NCI-H1694 (cell line): ENCODE data around the gene HSCB.
A peak's percentile ranks its signal among the peaks of the same experiment; 100 is the strongest.
"Not testable (repeated sequence)": the region's sequence is repeated elsewhere in the genome, so short reads cannot be mapped to it uniquely, and the experiment has no call there.

Experiments used
- DNase-seq: peaks from one replicate; lab custom pipeline; 2025; lab: John Stamatoyannopoulos, UW

Gene HSCB

GRCh38 chr22:28741785-28742561 lies at the start of gene HSCB, which contains the start of gene CHEK2:
Gene HSCB, plus strand, starts transcription at chr22:28742039. Its CDS starts 57 bp downstream, at chr22:28742096.
Gene CHEK2, minus strand, starts transcription at chr22:28741820. Its CDS starts 7,099 bp downstream, at chr22:28734721.
- peak; percentile 97 for DNase-seq

GRCh38 chr22:28693041-28693760 lies 48.6 kb upstream of the HSCB start:
- DNase-seq = not testable (repeated sequence)

- no peak for DNase-seq
These were observed 38.9 kb upstream of the HSCB start for GRCh38 chr22:28702891-28703290.

GRCh38 chr22:28703436-28703835 lies 38.4 kb upstream of the HSCB start:
- DNase-seq = no peak

- no peak for DNase-seq
These were observed 35.0 kb upstream of the HSCB start for GRCh38 chr22:28706845-28707244.

- no peak for DNase-seq
These were observed 31.7 kb upstream of the HSCB start for GRCh38 chr22:28710107-28710506.

GRCh38 chr22:28710576-28711191 lies 31.2 kb upstream of the HSCB start:
- no peak for DNase-seq

- DNase-seq = no peak
These were observed 30.5 kb upstream of the HSCB start for GRCh38 chr22:28711341-28711740.

GRCh38 chr22:28711820-28712777 lies 29.7 kb upstream of the HSCB start:
- DNase-seq = no peak

- DNase-seq = no peak
These were observed 27.7 kb upstream of the HSCB start for GRCh38 chr22:28714043-28714628.

GRCh38 chr22:28715611-28716010 lies 26.2 kb upstream of the HSCB start:
- no peak for DNase-seq

GRCh38 chr22:28716686-28717085 lies 25.2 kb upstream of the HSCB start:
- no peak for DNase-seq

GRCh38 chr22:28718044-28718443 lies 23.8 kb upstream of the HSCB start:
- DNase-seq = no peak

- no peak for DNase-seq
These were observed 13.8 kb upstream of the HSCB start for GRCh38 chr22:28728002-28728401.

GRCh38 chr22:28728621-28729313 lies 13.1 kb upstream of the HSCB start:
- no peak for DNase-seq

GRCh38 chr22:28730179-28730578 lies 11.7 kb upstream of the HSCB start:
- DNase-seq = no peak

- DNase-seq = no peak
These were observed 7.4 kb upstream of the HSCB start for GRCh38 chr22:28734393-28734792.

GRCh38 chr22:28736301-28737155 lies 5.3 kb upstream of the HSCB start:
- no peak for DNase-seq

GRCh38 chr22:28737701-28738100 lies 4.1 kb upstream of the HSCB start:
- DNase-seq = no peak

GRCh38 chr22:28738876-28739275 lies 3.0 kb upstream of the HSCB start:
- not testable (repeated sequence) for DNase-seq
